Upper lobe of left lung (tissue), 6 donors: ENCODE results near the gene SPACA9. TPM values are rescaled to one million over a fixed set of nuclear protein-coding genes. Genes with fewer than 3 reads are reported as not detected.
A peak's percentile ranks its signal among the peaks of the same experiment; 100 is the strongest.

Experiments used
- ATAC-seq, 2 donors: fragments of 200-7000 bp; cut with Tn5 transposase; one replicate each; pipeline ENCODE4 v1.9.1; 2022; ENCODE audit warnings: mild to moderate bottlenecking in 2 of 2, moderate library complexity in 2 of 2; ENCODE audit not compliant: low FRiP score in 2 of 2
- DNase-seq, 2 donors: peaks; one replicate each; pipeline ENCODE4 v3.0.0-alpha.2; 2019 to 2020
- H3K27ac ChIP-seq, 4 donors: fragments of 200-600 bp; sonication (generic); one replicate each; pipeline ENCODE4 v1.5.1; 2016 to 2019
- H3K27me3 ChIP-seq, 4 donors: fragments of 200-600 bp; sonication (generic); one replicate each; pipeline ENCODE4 v1.5.1; 2017 to 2019
- H3K36me3 ChIP-seq, 4 donors: fragments of 200-600 bp; sonication (generic); one replicate each; pipeline ENCODE4 v1.5.1; 2016 to 2019
- H3K4me1 ChIP-seq, 4 donors: fragments of 200-600 bp; sonication (generic); one replicate each; pipeline ENCODE4 v1.5.1; 2018 to 2019
- H3K4me3 ChIP-seq, 4 donors: fragments of 200-600 bp; sonication (generic); one replicate each; pipeline ENCODE4 v1.5.1; 2017 to 2019; ENCODE audit warnings: mild to moderate bottlenecking in 2 of 4, moderate library complexity in 1 of 4
- H3K9me3 ChIP-seq, 4 donors: fragments of 200-600 bp; sonication (generic); one replicate each; pipeline ENCODE4 v1.5.1; 2018 to 2019
- EP300 ChIP-seq, 4 donors: sonication (generic); formaldehyde crosslinking; IDR thresholded peaks; one replicate each; pipeline ENCODE4 v1.5.1; 2017; ENCODE audit warnings: antibody characterized with exemption in 4 of 4, control low read depth in 2 of 4
- POLR2A ChIP-seq, 4 donors: fragments of 450-650 bp; IDR thresholded peaks; one replicate each; pipeline ENCODE4 v1.5.1; 2016 to 2017; ENCODE audit warnings: antibody characterized with exemption in 4 of 4, mild to moderate bottlenecking in 2 of 4
- POLR2AphosphoS5 ChIP-seq, 2 donors: sonication (generic); formaldehyde crosslinking; IDR thresholded peaks; one replicate each; pipeline ENCODE4 v1.5.1; 2017; ENCODE audit warnings: antibody characterized with exemption in 2 of 2
- WGBS, 2 donors: methylation state at CpG; one replicate each; pipeline ENCODE4 v1.1.5; 2017 to 2018; 5-methylcytosine and 5-hydroxymethylcytosine counted together
- total RNA-seq, 6 donors: library from RNA; depleted of rRNA in 4 of 6; stranded (reverse); fragments of >200 nt in 4 of 6; gene quantifications; one replicate each; pipeline versions ENCODE4 v1.1.0 to v1.2.1, GENCODE V29; 2016 to 2021
- TF ChIP-seq, protein P1 (sequence below), 6 experiments: fragments of 450-650 bp in 4 of 6; fragments of 200-600 bp in 2 of 6; sonication (generic) in 2 of 6; IDR thresholded peaks; one replicate each; pipeline ENCODE4 v1.5.1; 2016 to 2019; ENCODE audit warnings: antibody characterized with exemption in 6 of 6
- donor health status: DM: no; HTN: no; CAD: no; lungs with moderate emphysema.
- donor health status: DM: no; HTN: yes; CAD: no; lungs with severe emphysema.

Gene SPACA9
- total RNA-seq, 6 donors from 2014 or later, result 4.4 to 27.1 (median 7.1) TPM

DNA sequence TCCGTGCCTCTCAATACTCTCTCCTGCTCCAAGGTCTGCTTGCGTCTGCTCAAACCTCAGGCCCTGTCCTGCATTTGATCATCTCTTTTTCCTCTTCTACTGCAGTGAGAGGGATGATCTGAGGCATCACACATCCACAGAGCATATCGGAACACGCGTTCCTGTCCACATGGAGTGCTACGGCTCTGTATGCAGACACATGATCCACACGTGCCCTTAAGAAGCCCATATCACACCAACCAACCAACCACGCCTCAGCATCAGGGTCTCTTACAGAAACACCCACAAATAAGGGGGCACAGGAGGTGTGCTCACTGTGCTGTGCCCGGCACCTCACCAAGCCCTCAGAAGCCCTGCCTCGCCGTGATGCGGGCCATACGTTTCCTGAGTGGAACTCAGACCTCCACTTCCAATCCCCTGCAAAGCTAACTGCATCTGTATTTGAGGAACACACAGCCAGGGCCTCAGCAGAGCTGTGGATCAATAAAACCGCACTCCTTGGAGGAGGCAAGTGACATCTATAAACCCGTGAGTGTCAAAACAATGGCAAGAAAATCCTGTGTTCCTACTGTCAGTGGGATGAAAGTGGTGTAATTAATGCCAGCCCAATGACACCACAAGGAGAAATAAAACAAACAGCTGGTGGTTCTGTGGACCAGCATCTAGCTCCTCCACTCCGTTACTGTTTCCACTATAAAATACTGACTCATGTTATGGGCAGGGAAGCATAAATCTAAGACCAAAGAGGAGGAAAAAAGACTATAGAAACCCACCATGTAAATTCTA lies 41.0 kb upstream of the SPACA9 start:
- Histone ChIP-seq H3K36me3 (no peaks in the 10 kb centered on the region), H3K4me1 (no peaks in the 10 kb centered on the region), H3K27ac (no peak overlapping the region), H3K9me3 (no peaks in the 10 kb centered on the region), H3K4me3 (no peak overlapping the region), H3K27me3 (no peaks in the 10 kb centered on the region)
- DNase-seq (no peak), ATAC-seq (no peak)
- WGBS, 2 donors, result 83 to 86% methylated on average over 16 of the region's 16 CpGs
- TF ChIP-seq POLR2AphosphoS5 (IDR thresholded peaks at IDR 0.05) (no peak), EP300 (IDR thresholded peaks at IDR 0.05) (no peak), POLR2A (IDR thresholded peaks at IDR 0.05) (no peak)
- TF ChIP-seq, protein P1, sequence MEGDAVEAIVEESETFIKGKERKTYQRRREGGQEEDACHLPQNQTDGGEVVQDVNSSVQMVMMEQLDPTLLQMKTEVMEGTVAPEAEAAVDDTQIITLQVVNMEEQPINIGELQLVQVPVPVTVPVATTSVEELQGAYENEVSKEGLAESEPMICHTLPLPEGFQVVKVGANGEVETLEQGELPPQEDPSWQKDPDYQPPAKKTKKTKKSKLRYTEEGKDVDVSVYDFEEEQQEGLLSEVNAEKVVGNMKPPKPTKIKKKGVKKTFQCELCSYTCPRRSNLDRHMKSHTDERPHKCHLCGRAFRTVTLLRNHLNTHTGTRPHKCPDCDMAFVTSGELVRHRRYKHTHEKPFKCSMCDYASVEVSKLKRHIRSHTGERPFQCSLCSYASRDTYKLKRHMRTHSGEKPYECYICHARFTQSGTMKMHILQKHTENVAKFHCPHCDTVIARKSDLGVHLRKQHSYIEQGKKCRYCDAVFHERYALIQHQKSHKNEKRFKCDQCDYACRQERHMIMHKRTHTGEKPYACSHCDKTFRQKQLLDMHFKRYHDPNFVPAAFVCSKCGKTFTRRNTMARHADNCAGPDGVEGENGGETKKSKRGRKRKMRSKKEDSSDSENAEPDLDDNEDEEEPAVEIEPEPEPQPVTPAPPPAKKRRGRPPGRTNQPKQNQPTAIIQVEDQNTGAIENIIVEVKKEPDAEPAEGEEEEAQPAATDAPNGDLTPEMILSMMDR (IDR thresholded peaks at IDR 0.05), result no peak

DNA sequence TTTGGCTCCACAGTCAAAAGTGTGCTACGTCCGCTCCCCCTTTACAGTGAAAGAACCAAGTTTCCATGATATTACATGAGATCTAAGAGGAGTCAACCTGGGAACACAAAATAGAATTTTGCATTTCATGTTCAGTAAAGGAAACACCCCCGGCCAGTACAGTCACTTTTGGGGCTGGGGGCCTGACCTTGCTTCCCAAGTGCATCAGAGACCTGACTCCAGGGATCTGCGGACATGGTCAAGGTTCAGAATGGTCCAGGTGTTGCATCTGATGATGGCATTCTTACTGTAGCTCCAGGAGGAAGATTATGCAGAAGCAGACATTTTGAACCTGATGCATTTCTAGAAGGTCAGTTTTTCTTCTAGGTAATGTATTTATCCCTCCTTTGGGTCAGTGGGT lies 40.4 kb upstream of the SPACA9 start:
- Histone ChIP-seq H3K27ac (no peak overlapping the region), H3K27me3 (no peaks in the 10 kb centered on the region), H3K4me3 (no peak overlapping the region), H3K36me3 (no peaks in the 10 kb centered on the region), H3K4me1 (no peaks in the 10 kb centered on the region), H3K9me3 (no peaks in the 10 kb centered on the region)
- 87 to 93% methylated on average over 4 of the region's 4 CpGs for WGBS, 2 donors
- no peak for ATAC-seq
- TF ChIP-seq POLR2A (IDR thresholded peaks at IDR 0.05), result no peak
- TF ChIP-seq POLR2AphosphoS5 (IDR thresholded peaks at IDR 0.05), result no peak
- no peak for TF ChIP-seq EP300 (IDR thresholded peaks at IDR 0.05)
- TF ChIP-seq, protein P1 (IDR thresholded peaks at IDR 0.05), result no peak
- DNase-seq, result no peak

DNA sequence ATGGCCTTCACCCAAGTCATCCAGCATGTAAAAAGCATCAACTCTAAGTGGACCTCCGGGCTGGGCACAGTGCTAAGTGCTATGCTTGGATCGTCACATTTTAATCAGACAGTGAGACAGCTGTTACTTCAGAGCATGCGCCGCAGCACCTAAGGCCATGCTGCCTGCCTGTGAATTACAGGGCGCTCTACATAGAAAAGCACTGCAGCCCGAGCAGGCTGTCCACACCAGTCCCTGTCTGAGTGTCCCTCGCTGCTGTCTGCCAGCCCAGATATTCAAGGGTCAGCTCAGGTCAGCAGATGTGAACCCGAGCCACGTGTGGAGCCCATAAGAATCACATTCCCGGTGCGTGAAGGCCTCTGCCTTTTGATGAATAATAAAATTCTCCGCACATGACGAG lies 37.7 kb upstream of the SPACA9 start:
- no peak for DNase-seq
- Histone ChIP-seq H3K27me3 (no peaks in the 10 kb centered on the region), H3K36me3 (no peaks in the 10 kb centered on the region), H3K27ac (no peak overlapping the region), H3K9me3 (no peaks in the 10 kb centered on the region), H3K4me1 (no peaks in the 10 kb centered on the region), H3K4me3 (no peak overlapping the region)
- 75 to 90% methylated on average over 7 to 13 of the region's 13 CpGs for WGBS, 2 donors
- peak in 1 of 2 donors; percentile 64 for ATAC-seq
- TF ChIP-seq EP300 (IDR thresholded peaks at IDR 0.05) (no peak), POLR2A (IDR thresholded peaks at IDR 0.05) (no peak), POLR2AphosphoS5 (IDR thresholded peaks at IDR 0.05) (no peak)
- TF ChIP-seq, protein P1 (IDR thresholded peaks at IDR 0.05), result no peak

DNA sequence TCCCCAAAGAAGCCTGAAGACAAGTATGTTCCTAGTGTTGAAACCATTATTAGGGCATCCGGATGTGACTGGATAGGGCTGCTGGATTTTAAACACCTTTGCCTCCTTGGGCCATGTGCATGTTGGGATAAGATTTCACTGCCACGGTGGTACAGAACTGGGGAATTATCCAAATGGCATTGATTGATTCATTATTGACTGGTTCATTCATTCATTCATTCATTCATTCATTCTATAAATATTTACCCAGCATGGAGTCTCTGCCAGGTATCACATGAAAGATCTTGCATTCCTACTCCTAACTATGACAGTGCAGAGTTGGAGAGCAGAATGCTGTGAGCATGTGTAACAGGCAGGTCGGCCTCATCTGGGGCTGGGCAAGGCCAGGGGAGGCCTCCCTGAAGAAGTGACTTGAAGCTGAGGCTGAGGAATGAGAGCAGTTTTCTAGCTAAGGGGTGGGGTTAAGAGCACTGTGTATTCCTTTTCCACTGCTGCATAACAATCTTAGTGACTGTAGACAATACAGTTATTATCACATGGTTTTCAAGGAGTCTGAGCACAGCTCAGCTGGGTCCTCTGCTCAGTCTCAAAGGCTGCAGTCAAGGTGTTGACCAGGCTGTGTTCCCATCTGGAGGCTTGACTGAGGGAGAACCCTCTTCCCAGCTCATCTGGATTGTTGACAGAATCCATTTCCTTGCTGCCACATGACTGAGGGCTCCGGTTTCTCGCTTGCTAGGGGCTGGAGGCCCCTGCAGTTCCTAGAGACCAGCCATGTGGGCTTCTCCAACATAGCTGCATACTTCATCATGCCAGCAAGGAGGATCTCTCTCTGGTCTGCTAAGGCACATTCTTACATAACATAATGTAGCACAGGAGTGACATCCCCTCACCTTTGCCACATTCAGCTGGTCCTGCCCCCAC lies 36.3 kb upstream of the SPACA9 start:
- Histone ChIP-seq H3K4me3 (no peak overlapping the region), H3K4me1 (no peaks in the 10 kb centered on the region), H3K9me3 (no peaks in the 10 kb centered on the region), H3K27ac (no peak overlapping the region), H3K27me3 (no peaks in the 10 kb centered on the region), H3K36me3 (no peaks in the 10 kb centered on the region)
- no peak for TF ChIP-seq POLR2AphosphoS5 (IDR thresholded peaks at IDR 0.05)
- no peak for TF ChIP-seq POLR2A (IDR thresholded peaks at IDR 0.05)
- no peak for TF ChIP-seq EP300 (IDR thresholded peaks at IDR 0.05)
- ATAC-seq (no peak), DNase-seq (no peak)
- WGBS, 2 donors, result 74 to 83% methylated on average over 5 of the region's 5 CpGs
